ENCODE measurements around the gene RPLP1.

Gene RPLP1

GRCh38 chr15:69468241-69469121 is 15.9 kb downstream of the RPLP1 start:
- no peak for DNase-seq

- no peak for DNase-seq
These were observed 17.0 kb downstream of the RPLP1 start for GRCh38 chr15:69469467-69470201.

GRCh38 chr15:69472046-69472445 is 19.4 kb downstream of the RPLP1 start:
- no peak for DNase-seq

GRCh38 chr15:69472562-69472961 is 19.9 kb downstream of the RPLP1 start:
- DNase-seq, result no peak

- no peak for DNase-seq
These were observed 21.7 kb downstream of the RPLP1 start for GRCh38 chr15:69474291-69474690.

- DNase-seq, result no peak
These were observed 22.3 kb downstream of the RPLP1 start for GRCh38 chr15:69474846-69475455.

- peak in 54 of 58 donors; percentile 7 to 83 (median 48) for DNase-seq
These were observed 23.2 kb downstream of the RPLP1 start for GRCh38 chr15:69475769-69476358.

- DNase-seq, result no peak
These were observed 24.3 kb downstream of the RPLP1 start for GRCh38 chr15:69476704-69477473.

GRCh38 chr15:69478259-69478781 is 25.7 kb downstream of the RPLP1 start:
- peak in 41 of 58 donors; percentile 7 to 66 (median 26) for DNase-seq

GRCh38 chr15:69479081-69479480 is 26.5 kb downstream of the RPLP1 start:
- no peak for DNase-seq

GRCh38 chr15:69479971-69480370 is 27.4 kb downstream of the RPLP1 start:
- no peak for DNase-seq

GRCh38 chr15:69480932-69481331 is 28.3 kb downstream of the RPLP1 start:
- DNase-seq, result no peak

GRCh38 chr15:69482686-69483256 is 30.2 kb downstream of the RPLP1 start:
- no peak for DNase-seq

GRCh38 chr15:69484837-69485236 is 32.2 kb downstream of the RPLP1 start:
- no peak for DNase-seq

GRCh38 chr15:69486481-69487110 is 34.0 kb downstream of the RPLP1 start:
- DNase-seq, result no peak

GRCh38 chr15:69489073-69489571 is 36.5 kb downstream of the RPLP1 start:
- DNase-seq, result peak in 15 of 58 donors; percentile 5 to 78 (median 18)

GRCh38 chr15:69490356-69491037 is 37.9 kb downstream of the RPLP1 start:
- DNase-seq, result peak in 8 of 58 donors; percentile 6 to 56 (median 42)

GRCh38 chr15:69491038-69491505 is 38.5 kb downstream of the RPLP1 start:
- peak in 7 of 58 donors; percentile 9 to 56 (median 43) for DNase-seq

GRCh38 chr15:69493406-69493805 is 40.8 kb downstream of the RPLP1 start:
- no peak for DNase-seq
